Osteoblast (primary cell): ENCODE data around the gene DEAF1. TPM values are rescaled to one million over a fixed set of nuclear protein-coding genes. Genes with fewer than 3 reads are reported as not detected.
A peak's percentile ranks its signal among the peaks of the same experiment; 100 is the strongest.

Experiments used
- DNase-seq: peaks from one replicate; pipeline ENCODE4 v3.0.0; 2011; ENCODE audit warnings: low spot score, mixed read lengths; ENCODE audit not compliant: insufficient read length; ENCODE audit errors: missing footprints
- H2AFZ ChIP-seq: 2 replicates; pipeline ENCODE4 v1.6.0; 2011; ENCODE audit warnings: mild to moderate bottlenecking, low read length
- H3K27ac ChIP-seq: 2 replicates; pipeline ENCODE4 v1.5.1; 2011; ENCODE audit warnings: mild to moderate bottlenecking, low read depth, low read length, moderate library complexity
- H3K27me3 ChIP-seq: 2 replicates; pipeline ENCODE4 v1.6.0; 2012; ENCODE audit warnings: mild to moderate bottlenecking, control low read depth, inconsistent platforms, low read length, moderate library complexity; ENCODE audit not compliant: insufficient read depth
- H3K36me3 ChIP-seq: 2 replicates; pipeline ENCODE4 v1.5.1; 2011; ENCODE audit warnings: mild to moderate bottlenecking, low read length, control low read depth, moderate library complexity; ENCODE audit not compliant: insufficient read depth
- H3K4me1 ChIP-seq: 2 replicates; pipeline ENCODE4 v1.5.1; 2011; ENCODE audit warnings: mild to moderate bottlenecking, low read length, control low read depth, moderate library complexity; ENCODE audit not compliant: insufficient read depth
- H3K4me2 ChIP-seq: 2 replicates; pipeline ENCODE4 v1.6.0; 2011; ENCODE audit warnings: mild to moderate bottlenecking, low read length; ENCODE audit not compliant: insufficient read depth
- H3K4me3 ChIP-seq: fragments of 200-600 bp; sonication (generic); 3 replicates; pipeline ENCODE4 v1.5.1; 2012; ENCODE audit warnings: mild to moderate bottlenecking, low read length, inconsistent platforms; ENCODE audit not compliant: insufficient read depth
- H3K79me2 ChIP-seq: 2 replicates; pipeline ENCODE4 v1.6.0; 2012; ENCODE audit warnings: mild to moderate bottlenecking, low read length, control low read depth, inconsistent platforms; ENCODE audit not compliant: insufficient read depth
- H3K9me3 ChIP-seq: 2 replicates; pipeline ENCODE4 v1.5.1; 2011; ENCODE audit warnings: low read depth, low read length, control low read depth
- H4K20me1 ChIP-seq: 2 replicates; pipeline ENCODE4 v1.6.0; 2012; ENCODE audit warnings: mild to moderate bottlenecking, low read length, control low read depth; ENCODE audit not compliant: insufficient read depth
- CTCF ChIP-seq: IDR thresholded peaks from 2 replicates; pipeline ENCODE4 v1.5.1; 2011; ENCODE audit warnings: mild to moderate bottlenecking, low read depth, low read length, moderate library complexity; ENCODE audit errors: extremely low read depth
- total RNA-seq: library from RNA; depleted of rRNA; stranded (reverse); fragments of >200 nt; gene quantifications from 2 replicates; pipeline ENCODE4 v1.2.3, GENCODE V29; 2012

Gene DEAF1
- total RNA-seq, 1 donor, result 44.2 TPM

GRCh38 chr11:704781-705645, 10.0 kb upstream of the DEAF1 start:
- Histone ChIP-seq H2AFZ (no peak overlapping the region), H3K9me3 (no peaks in the 10 kb centered on the region), H3K27ac (no peak overlapping the region), H3K79me2 (peaks cover 17% of the 10 kb centered on the region), H3K4me1 (peaks cover 12% of the 10 kb centered on the region), H3K4me3 (peak overlapping the region; percentile 78), H3K36me3 (peaks cover 5% of the 10 kb centered on the region), H4K20me1 (peaks cover under 1% of the 10 kb centered on the region), H3K4me2 (peak overlapping the region; percentile 63), H3K27me3 (no peaks in the 10 kb centered on the region)
- peak; percentile 80 for DNase-seq
- no peak for TF ChIP-seq CTCF

GRCh38 chr11:704228-704674, 9.2 kb upstream of the DEAF1 start:
- peak; percentile 73 for DNase-seq
- H3K4me3 ChIP-seq, result no peak overlapping the region
- no peak for TF ChIP-seq CTCF
- no peaks in the 10 kb centered on the region for H3K27me3 ChIP-seq
- H3K4me2 ChIP-seq, result no peak overlapping the region
- H4K20me1 ChIP-seq, result peaks cover 4% of the 10 kb centered on the region
- no peak overlapping the region for H2AFZ ChIP-seq
- peaks cover 12% of the 10 kb centered on the region for H3K4me1 ChIP-seq
- peaks cover 24% of the 10 kb centered on the region for H3K79me2 ChIP-seq
- no peaks in the 10 kb centered on the region for H3K9me3 ChIP-seq
- peaks cover 11% of the 10 kb centered on the region for H3K36me3 ChIP-seq
- H3K27ac ChIP-seq, result no peak overlapping the region

- Histone ChIP-seq H3K79me2 (peaks cover 31% of the 10 kb centered on the region), H3K9me3 (no peaks in the 10 kb centered on the region), H3K27me3 (no peaks in the 10 kb centered on the region), H2AFZ (no peak overlapping the region), H3K27ac (no peak overlapping the region), H3K4me2 (no peak overlapping the region), H3K4me3 (no peak overlapping the region), H3K4me1 (peaks cover 13% of the 10 kb centered on the region), H3K36me3 (peaks cover 11% of the 10 kb centered on the region), H4K20me1 (peaks cover 9% of the 10 kb centered on the region)
- peak; percentile 64 for DNase-seq
- no peak for TF ChIP-seq CTCF
Observed at GRCh38 chr11:703506-703905, 8.5 kb upstream of the DEAF1 start.
